Astrocyte of the spinal cord (primary cell): ENCODE data around the gene PTPRN2.

Source experiments
- DNase-seq: peaks from one replicate; pipeline ENCODE4 v3.0.0; 2011; ENCODE audit warnings: low read depth, low spot score
- H3K4me3 ChIP-seq: 2 replicates; pipeline ENCODE4 v1.5.1; 2011; ENCODE audit warnings: low read depth, mild to moderate bottlenecking, low read length, moderate library complexity
- CTCF ChIP-seq: IDR thresholded peaks from 2 replicates; pipeline ENCODE4 v1.5.1; 2012; ENCODE audit warnings: low read depth, mild to moderate bottlenecking, low read length, inconsistent platforms
- in situ Hi-C: cut with HindIII; loops from 2 replicates; pipeline ENCODE4 v1.10.0; 2017; ENCODE audit warnings: low sequenced_read_pairs

The PTPRN2 gene

GRCh38 chr7:158519633-158520174 is 67.9 kb downstream of the PTPRN2 start:
- TF ChIP-seq CTCF, result no peak
- no peak for DNase-seq
- no peak overlapping the region for H3K4me3 ChIP-seq
- in situ Hi-C loops, result no loop called here

GRCh38 chr7:158518980-158519632 is 68.5 kb downstream of the PTPRN2 start:
- in situ Hi-C loops, result no loop called here
- DNase-seq, result no peak

DNA sequence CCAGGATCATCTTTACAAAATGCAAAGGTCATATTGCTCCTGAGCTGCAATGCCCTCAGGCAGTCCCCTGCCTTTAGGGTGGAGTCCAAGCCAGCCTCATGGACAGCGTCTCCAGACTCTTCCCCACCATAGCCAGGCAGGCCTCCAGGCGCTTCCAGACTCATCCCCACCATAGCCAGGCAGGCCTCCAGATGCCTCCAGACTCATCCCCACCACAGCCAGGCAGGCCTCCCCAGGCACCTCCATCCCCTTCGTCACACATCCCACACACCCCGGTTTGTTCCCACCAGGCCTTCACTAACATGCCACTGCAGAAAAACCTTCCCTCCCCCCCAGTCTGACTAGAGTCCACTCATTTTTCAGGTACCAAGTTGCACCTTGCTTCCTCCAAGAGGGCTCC is 70.1 kb downstream of the PTPRN2 start:
- H3K4me3 ChIP-seq, result no peak overlapping the region
- TF ChIP-seq CTCF, result no peak
- no peak for DNase-seq
- in situ Hi-C loops, result no loop called here

More at GRCh38 chr7:158518980-158519632, 68.5 kb downstream of the PTPRN2 start:
- H3K4me3 ChIP-seq, result no peak overlapping the region
- TF ChIP-seq CTCF, result no peak

- H3K4me3 ChIP-seq, result no peak overlapping the region
- TF ChIP-seq CTCF, result no peak
- DNase-seq, result no peak
- in situ Hi-C loops, result no loop called here
Observed at GRCh38 chr7:158517072-158517471, 70.6 kb downstream of the PTPRN2 start.

DNA sequence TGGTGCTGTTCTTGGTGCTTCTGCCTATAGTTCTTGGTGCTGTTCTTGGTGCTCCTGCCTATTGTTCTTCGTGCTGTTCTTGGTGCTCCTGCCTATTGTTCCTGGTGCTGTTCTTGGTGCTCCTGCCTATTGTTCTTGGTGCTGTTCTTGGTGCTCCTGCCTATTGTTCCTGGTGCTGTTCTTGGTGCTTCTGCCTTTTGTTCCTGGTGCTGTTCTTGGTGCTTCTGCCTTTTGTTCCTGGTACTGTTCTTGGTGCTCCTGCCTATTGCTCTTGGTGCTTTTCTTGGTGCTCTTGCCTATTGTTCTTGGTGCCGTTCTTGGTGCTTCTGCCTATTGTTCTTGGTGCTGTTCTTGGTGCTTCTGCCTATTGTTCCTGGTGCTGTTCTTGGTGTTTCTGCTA is 71.1 kb downstream of the PTPRN2 start:
- in situ Hi-C loops, result no loop called here
- no peak for TF ChIP-seq CTCF
- no peak overlapping the region for H3K4me3 ChIP-seq
- DNase-seq, result no peak

GRCh38 chr7:158512869-158513268 is 74.8 kb downstream of the PTPRN2 start:
- TF ChIP-seq CTCF, result no peak
- no peak overlapping the region for H3K4me3 ChIP-seq
- no peak for DNase-seq
- in situ Hi-C loops, result no loop called here

GRCh38 chr7:158512042-158512441 is 75.6 kb downstream of the PTPRN2 start:
- DNase-seq, result no peak
- no peak overlapping the region for H3K4me3 ChIP-seq
- TF ChIP-seq CTCF, result no peak

More at GRCh38 chr7:158512042-158512441, 75.6 kb downstream of the PTPRN2 start:
- in situ Hi-C loops, result no loop called here
